Measurements from ENCODE around the gene KRT75. TPM values are rescaled to one million over a fixed set of nuclear protein-coding genes. Genes with fewer than 3 reads are reported as not detected.

Gene KRT75
- polyA plus RNA-seq, 1 donor = not detected

DNA sequence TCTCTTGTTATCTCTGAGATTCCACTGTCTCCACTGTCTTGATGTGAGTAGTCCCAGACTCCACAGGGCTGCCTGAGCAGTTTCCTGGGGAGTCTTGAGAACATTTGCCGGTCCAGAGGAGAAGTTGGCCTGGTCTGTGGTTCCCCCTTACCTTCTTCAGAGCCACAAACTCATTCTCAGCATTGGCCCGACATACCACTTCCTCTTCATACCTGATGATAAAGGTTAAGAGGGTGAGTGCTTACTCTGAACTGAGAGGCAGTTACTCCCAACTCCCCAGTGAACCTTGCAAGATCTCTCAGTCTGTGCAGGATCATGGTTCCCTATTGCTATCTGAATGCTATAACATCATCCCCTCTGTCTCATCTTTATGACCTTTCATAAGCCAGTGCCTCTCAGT is 51.3 kb downstream of the KRT75 start:
- H3K4me1 ChIP-seq (ENCODE audit: control insufficient read depth, insufficient read depth, low read length) = no peaks in the 10 kb centered on the region
- H3K27ac ChIP-seq (ENCODE audit: low read length) = no peak overlapping the region
- no peak for DNase-seq
- WGBS (ENCODE audit: insufficient coverage, low lambda C conversion rate) = no CpG with 5 or more reads among the region's 2 CpGs
- H3K36me3 ChIP-seq (ENCODE audit: control insufficient read depth, insufficient read depth, low read length) = no peaks in the 10 kb centered on the region
- H3K4me3 ChIP-seq (ENCODE audit: low read length) = no peak overlapping the region
- no peaks in the 10 kb centered on the region for H3K9me3 ChIP-seq (ENCODE audit: control insufficient read depth, low read depth, low read length)
- peaks cover 8% of the 10 kb centered on the region for H3K27me3 ChIP-seq (ENCODE audit: control insufficient read depth, insufficient read depth, low read length)

DNA sequence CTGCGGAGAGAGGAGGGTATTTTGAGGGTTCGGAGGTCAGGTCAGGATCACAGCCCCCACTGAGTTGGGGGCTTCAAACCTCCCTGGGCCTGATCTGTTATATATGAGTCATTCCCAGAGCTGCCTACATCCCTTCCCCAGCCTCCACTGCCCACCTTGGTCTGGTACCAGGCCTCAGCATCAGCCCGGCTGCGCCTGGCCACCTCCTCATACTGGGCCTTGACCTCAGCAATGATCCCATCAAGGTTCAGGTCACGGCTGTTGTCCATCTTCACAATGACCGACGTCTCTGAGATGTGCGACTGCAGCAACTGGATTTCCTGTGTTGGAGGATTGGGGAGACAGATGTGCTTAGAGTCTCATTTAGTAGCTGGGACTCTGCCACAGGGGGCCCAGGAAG is 53.0 kb downstream of the KRT75 start:
- no peak for DNase-seq
- no peak overlapping the region for H3K4me3 ChIP-seq (ENCODE audit: low read length)
- no CpG with 5 or more reads among the region's 8 CpGs for WGBS (ENCODE audit: insufficient coverage, low lambda C conversion rate)
- peaks cover 6% of the 10 kb centered on the region for H3K27me3 ChIP-seq (ENCODE audit: control insufficient read depth, insufficient read depth, low read length)
- no peaks in the 10 kb centered on the region for H3K9me3 ChIP-seq (ENCODE audit: control insufficient read depth, low read depth, low read length)
- H3K36me3 ChIP-seq (ENCODE audit: control insufficient read depth, insufficient read depth, low read length) = no peaks in the 10 kb centered on the region
- no peak overlapping the region for H3K27ac ChIP-seq (ENCODE audit: low read length)
- H3K4me1 ChIP-seq (ENCODE audit: control insufficient read depth, insufficient read depth, low read length) = no peaks in the 10 kb centered on the region

DNA sequence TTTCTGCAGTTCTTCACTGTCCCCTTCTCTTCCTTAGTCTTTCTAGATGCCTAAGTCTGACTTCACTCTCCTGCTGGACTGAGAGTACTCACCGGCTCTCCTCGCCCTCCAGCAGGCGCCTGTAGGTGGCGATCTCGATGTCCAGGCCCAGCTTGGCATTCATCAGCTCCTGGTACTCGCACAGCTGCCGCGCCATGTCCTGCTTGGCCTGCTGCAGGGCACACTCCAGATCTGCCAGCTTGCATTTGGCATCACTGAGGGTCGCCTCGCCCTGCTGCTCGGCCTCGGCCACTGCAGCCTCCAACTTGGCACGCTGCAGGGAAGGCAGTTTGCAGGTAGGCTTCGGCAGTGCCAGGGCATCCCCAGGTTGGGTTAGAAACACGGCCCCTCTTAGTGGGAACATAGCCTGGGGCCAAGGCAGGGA is 53.9 kb downstream of the KRT75 start:
- Histone ChIP-seq H3K36me3 (ENCODE audit: control insufficient read depth, insufficient read depth, low read length) (no peaks in the 10 kb centered on the region), H3K4me3 (ENCODE audit: low read length) (no peak overlapping the region), H3K27me3 (ENCODE audit: control insufficient read depth, insufficient read depth, low read length) (peaks cover 5% of the 10 kb centered on the region), H3K4me1 (ENCODE audit: control insufficient read depth, insufficient read depth, low read length) (no peaks in the 10 kb centered on the region), H3K27ac (ENCODE audit: low read length) (no peak overlapping the region), H3K9me3 (ENCODE audit: control insufficient read depth, low read depth, low read length) (no peaks in the 10 kb centered on the region)
- no peak for DNase-seq
- WGBS (ENCODE audit: insufficient coverage, low lambda C conversion rate) = no CpG with 5 or more reads among the region's 15 CpGs

DNA sequence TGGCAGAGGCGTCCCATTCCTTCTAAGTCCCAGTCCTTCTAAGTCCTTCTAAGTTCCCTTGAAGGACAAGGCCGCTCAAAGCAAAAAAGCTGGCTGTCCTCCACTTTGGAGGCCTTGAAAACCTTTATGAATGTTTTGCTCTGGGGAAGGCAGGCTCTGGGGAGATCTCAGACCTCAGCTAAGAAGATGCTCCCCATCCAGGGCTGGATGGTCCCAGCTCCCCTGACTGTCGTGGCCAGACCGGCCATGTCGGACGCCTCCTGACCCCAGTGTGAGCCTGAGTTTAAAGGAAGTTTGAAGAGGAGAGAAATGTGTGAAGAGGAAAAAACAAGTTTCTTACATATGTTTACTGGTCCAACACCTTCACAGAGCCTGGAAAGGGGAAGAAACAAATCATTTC is 54.6 kb downstream of the KRT75 start:
- no peak overlapping the region for H3K27ac ChIP-seq (ENCODE audit: low read length)
- no peak overlapping the region for H3K4me3 ChIP-seq (ENCODE audit: low read length)
- H3K9me3 ChIP-seq (ENCODE audit: control insufficient read depth, low read depth, low read length) = no peaks in the 10 kb centered on the region
- WGBS (ENCODE audit: insufficient coverage, low lambda C conversion rate) = no CpG with 5 or more reads among the region's 6 CpGs
- peaks cover 2% of the 10 kb centered on the region for H3K27me3 ChIP-seq (ENCODE audit: control insufficient read depth, insufficient read depth, low read length)
- no peak for DNase-seq
- no peaks in the 10 kb centered on the region for H3K4me1 ChIP-seq (ENCODE audit: control insufficient read depth, insufficient read depth, low read length)
- H3K36me3 ChIP-seq (ENCODE audit: control insufficient read depth, insufficient read depth, low read length) = no peaks in the 10 kb centered on the region

DNA sequence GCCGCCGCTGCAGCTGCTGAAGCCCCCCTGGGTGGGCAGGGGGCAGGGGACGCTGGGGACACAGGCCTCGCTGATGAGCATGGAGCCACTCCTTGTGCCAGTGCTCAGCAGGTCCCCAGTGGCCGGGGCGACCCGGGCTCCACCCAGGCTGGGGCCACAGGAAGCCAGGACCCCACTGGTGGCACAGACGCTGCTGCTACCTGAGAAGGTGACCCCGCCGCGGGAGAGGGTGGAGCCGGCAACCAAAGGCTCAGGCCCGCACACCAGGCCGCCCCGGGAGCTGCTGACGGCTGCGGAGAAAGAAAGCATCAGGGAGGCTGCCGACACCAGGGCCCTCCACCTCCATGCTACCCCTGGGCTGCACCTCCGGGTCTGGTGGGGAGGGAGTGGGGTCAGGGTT is 56.1 kb downstream of the KRT75 start:
- no peaks in the 10 kb centered on the region for H3K4me1 ChIP-seq (ENCODE audit: control insufficient read depth, insufficient read depth, low read length)
- WGBS (ENCODE audit: insufficient coverage, low lambda C conversion rate) = no CpG with 5 or more reads among the region's 19 CpGs
- DNase-seq = no peak

DNA sequence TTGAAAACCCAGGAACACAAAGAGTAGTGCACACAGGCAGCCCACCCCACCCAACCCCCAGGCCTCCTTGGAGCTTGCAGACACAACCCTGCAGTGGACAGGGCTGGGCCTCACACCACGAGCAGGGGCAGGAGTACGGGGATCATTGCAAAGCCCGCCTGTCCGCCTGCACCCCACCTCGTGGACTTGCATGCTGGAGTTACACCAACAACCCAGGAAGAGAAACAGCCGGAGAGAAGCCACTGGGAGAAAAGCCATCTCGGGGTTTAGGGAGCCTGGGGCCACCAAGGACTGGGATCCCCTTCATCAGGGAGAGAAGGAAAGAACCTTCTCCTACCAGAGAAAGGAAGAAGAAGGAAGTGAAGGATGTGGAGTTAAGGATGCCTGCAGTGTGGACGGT is 56.9 kb downstream of the KRT75 start:
- H3K9me3 ChIP-seq (ENCODE audit: control insufficient read depth, low read depth, low read length) = no peaks in the 10 kb centered on the region
- no peak overlapping the region for H3K27ac ChIP-seq (ENCODE audit: low read length)
- peaks cover 2% of the 10 kb centered on the region for H3K27me3 ChIP-seq (ENCODE audit: control insufficient read depth, insufficient read depth, low read length)
- H3K4me3 ChIP-seq (ENCODE audit: low read length) = no peak overlapping the region
- no CpG with 5 or more reads among the region's 8 CpGs for WGBS (ENCODE audit: insufficient coverage, low lambda C conversion rate)
- no peaks in the 10 kb centered on the region for H3K4me1 ChIP-seq (ENCODE audit: control insufficient read depth, insufficient read depth, low read length)
- H3K36me3 ChIP-seq (ENCODE audit: control insufficient read depth, insufficient read depth, low read length) = no peaks in the 10 kb centered on the region
- no peak for DNase-seq

More for the DNA sequence above, 56.1 kb downstream of the KRT75 start:
- Histone ChIP-seq H3K9me3 (ENCODE audit: control insufficient read depth, low read depth, low read length) (no peaks in the 10 kb centered on the region), H3K4me3 (ENCODE audit: low read length) (no peak overlapping the region), H3K27me3 (ENCODE audit: control insufficient read depth, insufficient read depth, low read length) (peaks cover 2% of the 10 kb centered on the region), H3K27ac (ENCODE audit: low read length) (no peak overlapping the region), H3K36me3 (ENCODE audit: control insufficient read depth, insufficient read depth, low read length) (no peaks in the 10 kb centered on the region)

Other genes with a start within 250 kb of the KRT75 start
- gene KRT80, start 242.4 kb downstream of the KRT75 start, polyA plus RNA-seq = 0.45 TPM
- gene KRT7, start 201.1 kb downstream of the KRT75 start, polyA plus RNA-seq = 8.6 TPM
- 0.97 TPM for gene KRT86, start 159.7 kb downstream of the KRT75 start, polyA plus RNA-seq
- gene KRT81, start 142.8 kb downstream of the KRT75 start, polyA plus RNA-seq = 0.72 TPM
- gene KRT83, start 113.0 kb downstream of the KRT75 start, polyA plus RNA-seq = 0.03 TPM
- 0.03 TPM for gene KRT85, start 66.9 kb downstream of the KRT75 start, polyA plus RNA-seq
- gene KRT84, start 48.7 kb downstream of the KRT75 start, polyA plus RNA-seq = not detected
- not detected for gene KRT82, start 28.0 kb downstream of the KRT75 start, polyA plus RNA-seq
- gene KRT6B, start 17.8 kb upstream of the KRT75 start, polyA plus RNA-seq = not detected
- not detected for gene KRT6C, start 39.4 kb upstream of the KRT75 start, polyA plus RNA-seq
- gene KRT6A, start 58.9 kb upstream of the KRT75 start, polyA plus RNA-seq = 0.01 TPM
- 1.8 TPM for gene KRT5, start 86.0 kb upstream of the KRT75 start, polyA plus RNA-seq
- 0.04 TPM for gene KRT71, start 118.8 kb upstream of the KRT75 start, polyA plus RNA-seq
- not detected for gene KRT74, start 139.5 kb upstream of the KRT75 start, polyA plus RNA-seq
- 2.0 TPM for gene KRT72, start 167.1 kb upstream of the KRT75 start, polyA plus RNA-seq
- gene KRT73, start 184.2 kb upstream of the KRT75 start, polyA plus RNA-seq = 0.97 TPM
- 0.54 TPM for gene KRT2, start 217.8 kb upstream of the KRT75 start, polyA plus RNA-seq
- gene KRT1, start 246.0 kb upstream of the KRT75 start, polyA plus RNA-seq = 0.51 TPM

Data from large intestine (tissue), 3 donors.